Measurements from ENCODE around the gene SLC16A4.

GRCh38 chr1:110326826-110327225 lies 64.0 kb downstream of the SLC16A4 start:
- TF ChIP-seq CTCF (IDR thresholded peaks at IDR 0.05) = no peak
- no peak for TF ChIP-seq EZH2 (IDR thresholded peaks at IDR 0.05; ENCODE audit: borderline replicate concordance, insufficient read depth, low read depth, low read length, poor library complexity, severe bottlenecking)
